ENCODE data around the gene MKS1. TPM values are rescaled to one million over a fixed set of nuclear protein-coding genes. Genes with fewer than 3 reads are reported as not detected.
A peak's percentile ranks its signal among the peaks of the same experiment; 100 is the strongest.

Gene MKS1
- total RNA-seq, 1 experiment from 2014 or later = 28.6 TPM

DNA sequence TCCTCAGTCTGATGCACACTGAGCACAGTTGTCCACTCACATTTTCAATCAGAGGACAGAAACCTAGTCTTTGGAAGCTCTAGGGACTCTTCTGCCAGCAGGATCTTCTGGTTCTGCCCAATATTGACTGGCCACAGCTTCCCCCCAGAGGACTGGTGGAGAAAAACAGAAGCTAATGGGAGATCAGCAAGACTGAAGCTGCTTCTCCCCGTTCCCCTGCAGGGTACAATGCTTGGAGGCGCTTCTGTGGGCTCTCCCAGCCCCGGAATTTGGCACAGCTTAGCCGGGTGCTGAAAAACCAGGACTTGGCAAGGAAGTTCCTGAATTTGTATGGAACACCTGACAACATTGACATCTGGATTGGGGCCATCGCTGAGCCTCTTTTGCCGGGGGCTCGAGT, 16.2 kb downstream of the MKS1 start:
- no peaks in the 10 kb centered on the region for H3K9me3 Mint-ChIP-seq (ENCODE audit: unreplicated experiment)
- no peaks in the 10 kb centered on the region for H3K27me3 Mint-ChIP-seq (ENCODE audit: insufficient read depth, unreplicated experiment)
- H3K4me3 Mint-ChIP-seq (ENCODE audit: unreplicated experiment) = no peak overlapping the region
- intact Hi-C loops (cut with micrococcal nuclease; ENCODE audit: unreplicated experiment) = no loop called here
- peaks cover 8% of the 10 kb centered on the region for H3K4me1 Mint-ChIP-seq (ENCODE audit: low read depth, unreplicated experiment)
- Histone ChIP-seq H3K9me3 (no peaks in the 10 kb centered on the region), H3K4me1 (peaks cover 5% of the 10 kb centered on the region; the same call in 1 of the 2 replicates), H3K27me3 (replicated peaks; ENCODE audit: control insufficient read depth, insufficient read depth, low read length) (no peaks in the 10 kb centered on the region), H3K36me3 (ENCODE audit: control insufficient read depth, insufficient read depth, low read length) (no peaks in the 10 kb centered on the region), H3K4me3 (ENCODE audit: low read depth, low read length) (no peak overlapping the region)
- H3K27ac Mint-ChIP-seq (ENCODE audit: unreplicated experiment) = no peak overlapping the region
- no peak for DNase-seq
- TF ChIP-seq, protein P1, sequence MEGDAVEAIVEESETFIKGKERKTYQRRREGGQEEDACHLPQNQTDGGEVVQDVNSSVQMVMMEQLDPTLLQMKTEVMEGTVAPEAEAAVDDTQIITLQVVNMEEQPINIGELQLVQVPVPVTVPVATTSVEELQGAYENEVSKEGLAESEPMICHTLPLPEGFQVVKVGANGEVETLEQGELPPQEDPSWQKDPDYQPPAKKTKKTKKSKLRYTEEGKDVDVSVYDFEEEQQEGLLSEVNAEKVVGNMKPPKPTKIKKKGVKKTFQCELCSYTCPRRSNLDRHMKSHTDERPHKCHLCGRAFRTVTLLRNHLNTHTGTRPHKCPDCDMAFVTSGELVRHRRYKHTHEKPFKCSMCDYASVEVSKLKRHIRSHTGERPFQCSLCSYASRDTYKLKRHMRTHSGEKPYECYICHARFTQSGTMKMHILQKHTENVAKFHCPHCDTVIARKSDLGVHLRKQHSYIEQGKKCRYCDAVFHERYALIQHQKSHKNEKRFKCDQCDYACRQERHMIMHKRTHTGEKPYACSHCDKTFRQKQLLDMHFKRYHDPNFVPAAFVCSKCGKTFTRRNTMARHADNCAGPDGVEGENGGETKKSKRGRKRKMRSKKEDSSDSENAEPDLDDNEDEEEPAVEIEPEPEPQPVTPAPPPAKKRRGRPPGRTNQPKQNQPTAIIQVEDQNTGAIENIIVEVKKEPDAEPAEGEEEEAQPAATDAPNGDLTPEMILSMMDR (IDR thresholded peaks at IDR 0.05; ENCODE audit: insufficient read depth in 1 of 2, low read depth in 1 of 2, low read length in 1 of 2, severe bottlenecking in 1 of 2, unreplicated experiment in 1 of 2) = no peak
- ChIA-PET CTCF (interaction anchor here (0.6 kb wide), 2 partner anchors 57 to 232 kb away, joined by 4 read pairs; no protein-coding TSS in a partner anchor), POLR2A (no interaction called here)
- BruUV-seq (replicated peaks) = no TSS peak
- no peaks in the 10 kb centered on the region for H3K36me3 Mint-ChIP-seq (ENCODE audit: insufficient read depth, unreplicated experiment)

DNA sequence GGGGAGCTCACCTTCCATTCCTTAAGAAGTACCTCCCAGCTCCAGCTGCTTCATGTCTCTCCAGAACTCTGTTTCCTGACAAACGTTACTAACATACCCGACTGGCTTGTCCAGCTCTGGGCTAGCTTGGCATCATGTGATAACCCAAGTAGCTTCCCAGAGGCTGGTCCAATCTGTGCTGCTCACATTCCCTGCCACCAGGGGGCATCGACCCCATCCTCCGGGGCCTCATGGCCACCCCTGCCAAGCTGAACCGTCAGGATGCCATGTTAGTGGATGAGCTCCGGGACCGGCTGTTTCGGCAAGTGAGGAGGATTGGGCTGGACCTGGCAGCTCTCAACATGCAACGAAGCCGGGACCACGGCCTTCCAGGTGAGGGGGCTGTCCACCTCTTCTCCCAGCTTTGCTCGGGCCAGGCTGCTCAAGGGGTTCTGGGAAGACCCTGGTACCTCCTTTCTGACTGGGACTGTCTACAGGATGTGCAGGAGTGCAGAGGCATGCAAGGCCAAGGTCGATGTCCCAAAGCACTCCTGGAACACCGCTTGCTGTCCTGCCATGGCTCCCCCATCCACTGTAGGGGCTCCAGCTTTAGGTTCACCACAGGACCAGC, 18.9 kb downstream of the MKS1 start:
- intact Hi-C loops (cut with micrococcal nuclease; ENCODE audit: unreplicated experiment) = loop anchor here (1.0 kb wide), 1 partner anchor 19 kb away; the partner anchor contains the start of gene MKS1
- ChIA-PET POLR2A (interaction anchor here (0.7 kb wide), 1 partner anchor 50 kb away, joined by 3 read pairs; no protein-coding TSS in a partner anchor), CTCF (interaction anchor here (0.5 to 1.1 kb wide), 7 partner anchors 19 to 315 kb away, joined by 3 to 8 read pairs (median 3); partner anchors contain the start of genes MKS1 and SRSF1)
- H3K9me3 Mint-ChIP-seq (ENCODE audit: unreplicated experiment) = no peaks in the 10 kb centered on the region
- DNase-seq = peak; percentile 71 to 73
- peaks cover 8% of the 10 kb centered on the region for H3K4me1 Mint-ChIP-seq (ENCODE audit: low read depth, unreplicated experiment)
- no peak overlapping the region for H3K4me3 Mint-ChIP-seq (ENCODE audit: unreplicated experiment)
- H3K4me3 ChIP-seq (ENCODE audit: low read depth, low read length) = no peak overlapping the region
- BruUV-seq (replicated peaks) = no TSS peak
- no peak overlapping the region for H3K27ac Mint-ChIP-seq (ENCODE audit: unreplicated experiment)
- no peaks in the 10 kb centered on the region for H3K36me3 Mint-ChIP-seq (ENCODE audit: insufficient read depth, unreplicated experiment)
- H3K4me1 ChIP-seq = no peaks in the 10 kb centered on the region
- TF ChIP-seq, protein P1 (IDR thresholded peaks at IDR 0.05; ENCODE audit: insufficient read depth in 1 of 2, low read depth in 1 of 2, low read length in 1 of 2, severe bottlenecking in 1 of 2, unreplicated experiment in 1 of 2) = peak; percentile 51 to 53
- no peaks in the 10 kb centered on the region for H3K36me3 ChIP-seq (ENCODE audit: control insufficient read depth, insufficient read depth, low read length)
- peaks cover 4% of the 10 kb centered on the region for H3K27me3 Mint-ChIP-seq (ENCODE audit: insufficient read depth, unreplicated experiment)
- no peaks in the 10 kb centered on the region for H3K9me3 ChIP-seq
- H3K27me3 ChIP-seq (replicated peaks; ENCODE audit: control insufficient read depth, insufficient read depth, low read length) = no peaks in the 10 kb centered on the region

DNA sequence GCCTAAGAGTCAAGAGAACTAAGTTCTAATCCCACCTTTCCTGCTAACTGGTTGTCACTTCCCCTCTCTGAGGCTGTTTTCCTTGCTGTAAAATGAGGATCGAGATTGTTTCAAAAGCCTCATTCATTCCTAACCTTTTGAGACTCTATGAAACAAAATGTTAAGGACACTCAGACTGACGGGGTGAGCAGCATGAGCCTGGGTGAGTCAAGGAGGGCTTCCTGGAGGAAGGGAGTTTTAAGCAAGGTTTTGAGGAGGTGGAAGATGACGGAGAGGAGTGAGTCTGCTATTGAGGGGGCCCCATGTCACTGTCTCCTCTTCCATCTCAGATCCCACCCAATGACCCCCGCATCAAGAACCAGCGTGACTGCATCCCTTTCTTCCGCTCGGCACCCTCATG, 22.4 kb downstream of the MKS1 start:
- no peak overlapping the region for H3K4me3 Mint-ChIP-seq (ENCODE audit: unreplicated experiment)
- TF ChIP-seq, protein P1 (IDR thresholded peaks at IDR 0.05; ENCODE audit: insufficient read depth in 1 of 2, low read depth in 1 of 2, low read length in 1 of 2, severe bottlenecking in 1 of 2, unreplicated experiment in 1 of 2) = no peak
- H3K4me1 ChIP-seq = no peaks in the 10 kb centered on the region
- H3K27ac Mint-ChIP-seq (ENCODE audit: unreplicated experiment) = no peak overlapping the region
- peaks cover 3% of the 10 kb centered on the region for H3K4me1 Mint-ChIP-seq (ENCODE audit: low read depth, unreplicated experiment)
- H3K36me3 ChIP-seq (ENCODE audit: control insufficient read depth, insufficient read depth, low read length) = no peaks in the 10 kb centered on the region
- POLR2A ChIA-PET = no interaction called here
- no TSS peak for BruUV-seq (replicated peaks)
- peaks cover 6% of the 10 kb centered on the region for H3K27me3 Mint-ChIP-seq (ENCODE audit: insufficient read depth, unreplicated experiment)
- CTCF ChIA-PET = no interaction called here
- H3K27me3 ChIP-seq (replicated peaks; ENCODE audit: control insufficient read depth, insufficient read depth, low read length) = no peaks in the 10 kb centered on the region
- no peaks in the 10 kb centered on the region for H3K9me3 Mint-ChIP-seq (ENCODE audit: unreplicated experiment)
- no peaks in the 10 kb centered on the region for H3K36me3 Mint-ChIP-seq (ENCODE audit: insufficient read depth, unreplicated experiment)
- no peaks in the 10 kb centered on the region for H3K9me3 ChIP-seq
- H3K4me3 ChIP-seq (ENCODE audit: low read depth, low read length) = no peak overlapping the region
- DNase-seq = no peak
- intact Hi-C loops (cut with micrococcal nuclease; ENCODE audit: unreplicated experiment) = no loop called here
